A549 (cell line): ENCODE results near the gene VSNL1. TPM values are rescaled to one million over a fixed set of nuclear protein-coding genes. Genes with fewer than 3 reads are reported as not detected.

Source experiments
- ATAC-seq, 2 experiments: fragments of 200-7000 bp in 1 of 2; fragments of >200 bp in 1 of 2; cut with Nextera tagmentation in 1 of 2; cut with Tn5 transposase in 1 of 2; 3 replicates each; pipeline versions ENCODE4 v1.8.0 to v1.9.1; 2018 to 2020; ENCODE audit warnings: mild to moderate bottlenecking in 1 of 2, moderate library complexity in 1 of 2
- CTCF ChIA-PET: fragments of 300-600 bp; sonication (Branson Sonifier 250); formaldehyde crosslinking; extraction: SDS; loops from one replicate; lab custom pipeline; 2021; ENCODE audit warnings: antibody characterized with exemption, inconsistent platforms; lab: Yijun Ruan, JAX
- POLR2A ChIA-PET: fragments of 350-600 bp; formaldehyde crosslinking; extraction: SDS; loops from one replicate; lab custom pipeline; 2021; ENCODE audit warnings: antibody characterized with exemption, inconsistent platforms; lab: Yijun Ruan, JAX
- DNase-seq, 2 experiments: peaks; one replicate each; pipeline versions ENCODE4 v3.0.0 to v3.0.0-alpha.2; 2011 to 2016; ENCODE audit warnings: low read depth in 1 of 2, low spot score in 1 of 2
- FAIRE-seq: peaks from 2 replicates; lab custom pipeline; 2011; peaks lifted over from hg19 to GRCh38; lab: Jason Lieb, UNC
- H3K27ac ChIP-seq, 2 experiments: fragments of >200 bp; sonication (Bioruptor Twin); formaldehyde crosslinking; 3 replicates each; pipeline ENCODE4 v1.5.1; 2016 to 2017
- H3K4me1 ChIP-seq: fragments of >200 bp; sonication (Bioruptor Twin); formaldehyde crosslinking; 3 replicates; pipeline ENCODE4 v1.6.1; 2016
- H3K4me2 ChIP-seq: fragments of >200 bp; sonication (Bioruptor Twin); formaldehyde crosslinking; 3 replicates; pipeline ENCODE4 v1.6.1; 2016
- H3K4me3 ChIP-seq: fragments of >200 bp; sonication (Bioruptor Twin); formaldehyde crosslinking; 3 replicates; pipeline ENCODE4 v1.5.1; 2016
- H3K9me3 ChIP-seq: fragments of >200 bp; sonication (Bioruptor Twin); formaldehyde crosslinking; 3 replicates; pipeline ENCODE4 v1.6.1; 2016
- BHLHE40 ChIP-seq: IDR thresholded peaks from 2 replicates; pipeline ENCODE4 v1.6.1; 2012; ENCODE audit warnings: low read depth, low read length, inconsistent platforms
- CBX2 ChIP-seq: fragments of 200-600 bp; sonication (generic); IDR thresholded peaks from 2 replicates; pipeline ENCODE4 v1.6.1; 2016; ENCODE audit warnings: low read depth, mild to moderate bottlenecking, borderline replicate concordance
- CHD4 ChIP-seq: fragments of 200-600 bp; sonication (generic); IDR thresholded peaks from 2 replicates; pipeline ENCODE4 v1.6.1; 2016; ENCODE audit warnings: antibody characterized with exemption, mild to moderate bottlenecking, borderline replicate concordance
- CTCF ChIP-seq: fragments of >200 bp; sonication (Bioruptor Twin); formaldehyde crosslinking; IDR thresholded peaks from 3 replicates; pipeline ENCODE4 v1.5.1; 2016
- E2F6 ChIP-seq: IDR thresholded peaks from 2 replicates; pipeline ENCODE4 v1.6.1; 2012; ENCODE audit warnings: low read depth, borderline replicate concordance
- ESRRA ChIP-seq: fragments of 150-350 bp; IDR thresholded peaks from 2 replicates; pipeline ENCODE4 v1.6.1; 2014; ENCODE audit warnings: mild to moderate bottlenecking, low read length, borderline replicate concordance
- FOXS1 ChIP-seq: fragments of 250-450 bp; sonication (Bioruptor Pico); IDR thresholded peaks from 2 replicates; pipeline ENCODE4 v1.5.0; 2020; ENCODE audit warnings: mild to moderate bottlenecking, moderate library complexity
- HES2 ChIP-seq: fragments of >200 bp; sonication (Bioruptor Twin); formaldehyde crosslinking; IDR thresholded peaks from 2 replicates; pipeline ENCODE4 v1.6.1; 2016
- HOXA7 ChIP-seq: fragments of 250-450 bp; sonication (Bioruptor Pico); IDR thresholded peaks from 2 replicates; pipeline ENCODE4 v1.5.0; 2020; ENCODE audit warnings: mild to moderate bottlenecking, moderate library complexity
- HOXB5 ChIP-seq: fragments of 250-450 bp; sonication (Bioruptor Pico); IDR thresholded peaks from 2 replicates; pipeline ENCODE4 v1.5.0; 2020; ENCODE audit warnings: mild to moderate bottlenecking, moderate library complexity
- JUN ChIP-seq, 2 experiments: fragments of >200 bp; sonication (Bioruptor Twin); formaldehyde crosslinking; IDR thresholded peaks; 2 replicates in 1 of 2; 3 replicates in 1 of 2; pipeline ENCODE4 v1.6.1; 2016 to 2017
- JUNB ChIP-seq: fragments of >200 bp; sonication (Bioruptor Twin); formaldehyde crosslinking; IDR thresholded peaks from 2 replicates; pipeline ENCODE4 v1.6.1; 2016
- MAFK ChIP-seq: fragments of 450-650 bp; IDR thresholded peaks from 2 replicates; pipeline ENCODE4 v1.6.1; 2014; ENCODE audit not compliant: partially characterized antibody
- NFE2L2 ChIP-seq: fragments of 150-350 bp; conservative IDR thresholded peaks from 2 replicates; pipeline ENCODE4 v1.6.1; 2014; ENCODE audit warnings: low read length
- NR3C1 ChIP-seq: fragments of >200 bp; sonication (Bioruptor Twin); formaldehyde crosslinking; IDR thresholded peaks from 3 replicates; pipeline ENCODE4 v1.6.1; 2017
- PHF8 ChIP-seq: fragments of 200-600 bp; sonication (generic); IDR thresholded peaks from 2 replicates; pipeline ENCODE4 v1.6.1; 2016; ENCODE audit warnings: low read depth, mild to moderate bottlenecking, antibody characterized with exemption, moderate library complexity, borderline replicate concordance
- POLR2A ChIP-seq: IDR thresholded peaks from 2 replicates; pipeline ENCODE4 v1.6.1; 2012; ENCODE audit warnings: mild to moderate bottlenecking, low read length
- RAD21 ChIP-seq, 2 experiments: fragments of >200 bp in 1 of 2; sonication (Bioruptor Twin) in 1 of 2; formaldehyde crosslinking in 1 of 2; IDR thresholded peaks in 1 of 2; conservative IDR thresholded peaks in 1 of 2; 2 replicates in 1 of 2; 3 replicates in 1 of 2; pipeline ENCODE4 v1.6.1; 2012 to 2018; ENCODE audit warnings: inconsistent platforms in 1 of 2
- ZFP36 ChIP-seq: fragments of 450-650 bp; IDR thresholded peaks from 2 replicates; pipeline ENCODE4 v1.6.1; 2014; ENCODE audit warnings: borderline replicate concordance; ENCODE audit not compliant: partially characterized antibody
- WGBS: methylation state at CpG from one replicate; pipeline ENCODE4 v1.1.6; 2017; ENCODE audit errors: missing lambda C conversion rate; 5-methylcytosine and 5-hydroxymethylcytosine counted together
- polyA plus RNA-seq, 4 experiments: library from polyadenylated mRNA; depleted of rRNA in 3 of 4; stranded (reverse); fragments of >200 nt; fragmentation: RNase III in 1 of 4; extraction: RNeasy Plus Mini Kit Qiagen cat#74134 plus additional on column Dnase treatment in 1 of 4; gene quantifications; 2 replicates in 3 of 4; 3 replicates in 1 of 4; pipeline ENCODE4 v1.2.3, GENCODE V29; 2011 to 2017

VSNL1 gene
- polyA plus RNA-seq, 2 of the 4 experiments (the other 2 are of a cell fraction), result not detected

- Histone ChIP-seq H3K9me3 (no peaks in the 10 kb centered on the region), H3K4me2 (no peak overlapping the region), H3K4me1 (0 out of 3 replicates have a peak, but pooled peaks cover 5% of the 10 kb centered on the region), H3K27ac (no peak overlapping the region), H3K4me3 (no peak overlapping the region)
- CTCF ChIA-PET, result interaction anchor here (1.1 to 2.3 kb wide), 3 partner anchors 12 to 30 kb away, joined by 3 to 8 read pairs (median 6); no protein-coding TSS in a partner anchor
- no peak for FAIRE-seq
- TF ChIP-seq BHLHE40 (no peak), NFE2L2 (no peak), ZFP36 (no peak), RAD21 (conservative IDR thresholded peaks at IDR 0.05 in 1 of 2, IDR thresholded peaks at IDR 0.05 in 1 of 2) (no peak), CBX2 (no peak), PHF8 (no peak), JUNB (no peak)
- no peak for DNase-seq
- no peak for ATAC-seq
- POLR2A ChIA-PET, result no interaction called here
- 70% methylated on average over 1 of the region's 1 CpG for WGBS
Measured at GRCh38 chr2:17615728-17616351, 75.3 kb downstream of the VSNL1 start.

- Histone ChIP-seq H3K27ac (no peak overlapping the region), H3K4me3 (no peak overlapping the region), H3K4me2 (no peak overlapping the region), H3K4me1 (peaks cover 9% of the 10 kb centered on the region; the same call in 1 of the 3 replicates), H3K9me3 (no peaks in the 10 kb centered on the region)
- TF ChIP-seq BHLHE40, result no peak
- TF ChIP-seq FOXS1 (CRISPR knock-in tag), result no peak
- TF ChIP-seq JUNB, result no peak
- no peak for TF ChIP-seq JUN (IDR thresholded peaks at IDR 0.05)
- FAIRE-seq, result no peak
- 31% methylated on average over 1 of the region's 1 CpG for WGBS
- ATAC-seq, result no peak
- CTCF ChIA-PET, result interaction anchor here (1.1 to 2.3 kb wide), 3 partner anchors 12 to 30 kb away, joined by 3 to 8 read pairs (median 6); no protein-coding TSS in a partner anchor
- POLR2A ChIA-PET, result no interaction called here
- DNase-seq, result no peak
Measured at GRCh38 chr2:17616405-17616804, 75.9 kb downstream of the VSNL1 start.

GRCh38 chr2:17617516-17617915 is 77.0 kb downstream of the VSNL1 start:
- ATAC-seq (no peak), FAIRE-seq (no peak), DNase-seq (no peak)
- no peak overlapping the region for H3K27ac ChIP-seq
- CTCF ChIA-PET, result interaction anchor here (2.1 to 2.3 kb wide), 2 partner anchors 11 to 29 kb away, joined by 6 to 8 read pairs; no protein-coding TSS in a partner anchor
- peaks cover 13% of the 10 kb centered on the region; the same call in 1 of the 3 replicates for H3K4me1 ChIP-seq
- H3K4me3 ChIP-seq, result no peak overlapping the region
- WGBS, result 61% methylated on average over 5 of the region's 5 CpGs
- no peak for TF ChIP-seq POLR2A
- TF ChIP-seq NR3C1, result no peak
- no peak for TF ChIP-seq HOXA7
- TF ChIP-seq HES2, result no peak
- no peak for TF ChIP-seq MAFK
- no peak for TF ChIP-seq E2F6
- no peak for TF ChIP-seq HOXB5 (CRISPR knock-in tag)
- TF ChIP-seq CTCF, result no peak
- H3K9me3 ChIP-seq, result no peaks in the 10 kb centered on the region
- no peak overlapping the region for H3K4me2 ChIP-seq
- POLR2A ChIA-PET, result no interaction called here

GRCh38 chr2:17617955-17618354 is 77.5 kb downstream of the VSNL1 start:
- 0% methylated on average over 1 of the region's 1 CpG for WGBS
- H3K27ac ChIP-seq, result no peak overlapping the region
- CTCF ChIA-PET, result interaction anchor here (2.3 kb wide), 1 partner anchor 28 kb away, joined by 8 read pairs; no protein-coding TSS in a partner anchor
- no peak overlapping the region for H3K4me2 ChIP-seq
- DNase-seq, result no peak
- ATAC-seq, result no peak
- POLR2A ChIA-PET, result no interaction called here
- no peak overlapping the region for H3K4me3 ChIP-seq
- TF ChIP-seq ESRRA (no peak), MAFK (no peak), NFE2L2 (no peak), CHD4 (no peak)
- FAIRE-seq, result no peak
- H3K9me3 ChIP-seq, result no peaks in the 10 kb centered on the region
- H3K4me1 ChIP-seq, result peaks cover 13% of the 10 kb centered on the region; the same call in 1 of the 3 replicates
